ENCODE measurements around the gene FGD6. TPM values are rescaled to one million over a fixed set of nuclear protein-coding genes. Genes with fewer than 3 reads are reported as not detected.

The FGD6 gene
- 2.1 and 4.4 TPM in 2 replicates for polyA plus RNA-seq (2011; rRNA removed)
- 4.5 and 4.9 TPM in 2 replicates for polyA minus RNA-seq (2011; rRNA and poly(A)+ RNA removed)

- Histone ChIP-seq H3K36me3 (ENCODE audit: control insufficient read depth, insufficient read depth, low read length) (no peaks in the 10 kb centered on the region), H3K4me3 (ENCODE audit: low read depth, low read length) (peak within 1 kb of the TSS; percentile 81), H3K27me3 (ENCODE audit: control insufficient read depth, insufficient read depth, low read length) (no peaks in the 10 kb centered on the region)
- ChIA-PET POLR2A (interaction anchor here (0.6 to 0.7 kb wide), 4 partner anchors 59 to 346 kb away, joined by 3 to 10 read pairs (median 5); partner anchors contain the start of gene METAP2), CTCF (interaction anchor here (0.6 to 4.9 kb wide), 11 partner anchors 13 to 320 kb away, joined by 3 to 34 read pairs (median 4); no protein-coding TSS in a partner anchor)
- peak; percentile 65 for TF ChIP-seq CTCF (IDR thresholded peaks at IDR 0.05; ENCODE audit: insufficient read depth, low read depth, low read length)
- DNase-seq (ENCODE audit: low read depth), result peak; percentile 98
Measured at GRCh38 chr12:95217377-95218149, at the start of gene FGD6, which contains the start of gene VEZT. Gene FGD6, minus strand, starts transcription at chr12:95217467. Its CDS starts 227 bp downstream, at chr12:95217240. Gene VEZT, plus strand, starts transcription at chr12:95217807. Its CDS starts 44 bp downstream, at chr12:95217851.

GRCh38 chr12:95266254-95266653 lies 49.0 kb upstream of the FGD6 start:
- no peak overlapping the region for H3K4me3 ChIP-seq (ENCODE audit: low read depth, low read length)
- no peak for TF ChIP-seq CTCF (IDR thresholded peaks at IDR 0.05; ENCODE audit: insufficient read depth, low read depth, low read length)
- POLR2A ChIA-PET, result no interaction called here
- H3K36me3 ChIP-seq (ENCODE audit: control insufficient read depth, insufficient read depth, low read length), result no peaks in the 10 kb centered on the region; the same call in 1 of the 2 replicates
- no peaks in the 10 kb centered on the region for H3K27me3 ChIP-seq (ENCODE audit: control insufficient read depth, insufficient read depth, low read length)
- CTCF ChIA-PET, result interaction anchor here (1.0 to 2.2 kb wide), 3 partner anchors 10 to 16 kb away, joined by 3 to 7 read pairs (median 4); no protein-coding TSS in a partner anchor
- no peak for DNase-seq (ENCODE audit: low read depth)

GRCh38 chr12:95265765-95266164 lies 48.5 kb upstream of the FGD6 start:
- CTCF ChIA-PET, result interaction anchor here (1.0 to 2.2 kb wide), 3 partner anchors 11 to 15 kb away, joined by 3 to 7 read pairs (median 4); no protein-coding TSS in a partner anchor
- Histone ChIP-seq H3K4me3 (ENCODE audit: low read depth, low read length) (no peak overlapping the region), H3K36me3 (ENCODE audit: control insufficient read depth, insufficient read depth, low read length) (no peaks in the 10 kb centered on the region; the same call in 1 of the 2 replicates), H3K27me3 (ENCODE audit: control insufficient read depth, insufficient read depth, low read length) (no peaks in the 10 kb centered on the region)
- no peak for TF ChIP-seq CTCF (IDR thresholded peaks at IDR 0.05; ENCODE audit: insufficient read depth, low read depth, low read length)
- DNase-seq (ENCODE audit: low read depth), result no peak
- POLR2A ChIA-PET, result no interaction called here

GRCh38 chr12:95262808-95263207 lies 45.5 kb upstream of the FGD6 start:
- CTCF ChIA-PET, result interaction anchor here (0.6 to 1.1 kb wide), 2 partner anchors 10 to 334 kb away, joined by 3 read pairs; no protein-coding TSS in a partner anchor
- Histone ChIP-seq H3K36me3 (ENCODE audit: control insufficient read depth, insufficient read depth, low read length) (no peaks in the 10 kb centered on the region; the same call in 1 of the 2 replicates), H3K4me3 (ENCODE audit: low read depth, low read length) (no peak overlapping the region), H3K27me3 (ENCODE audit: control insufficient read depth, insufficient read depth, low read length) (no peaks in the 10 kb centered on the region)
- no peak for TF ChIP-seq CTCF (IDR thresholded peaks at IDR 0.05; ENCODE audit: insufficient read depth, low read depth, low read length)
- no peak for DNase-seq (ENCODE audit: low read depth)
- POLR2A ChIA-PET, result no interaction called here

GRCh38 chr12:95261109-95261508 lies 43.8 kb upstream of the FGD6 start:
- ChIA-PET CTCF (no interaction called here), POLR2A (no interaction called here)
- peaks cover 1% of the 10 kb centered on the region; the same call in 1 of the 2 replicates for H3K36me3 ChIP-seq (ENCODE audit: control insufficient read depth, insufficient read depth, low read length)
- H3K27me3 ChIP-seq (ENCODE audit: control insufficient read depth, insufficient read depth, low read length), result no peaks in the 10 kb centered on the region
- no peak for TF ChIP-seq CTCF (IDR thresholded peaks at IDR 0.05; ENCODE audit: insufficient read depth, low read depth, low read length)
- no peak overlapping the region for H3K4me3 ChIP-seq (ENCODE audit: low read depth, low read length)
- no peak for DNase-seq (ENCODE audit: low read depth)
